GM23248 (cell line): ENCODE data around the gene BMP2. TPM values are rescaled to one million over a fixed set of nuclear protein-coding genes. Genes with fewer than 3 reads are reported as not detected.
A peak's percentile ranks its signal among the peaks of the same experiment; 100 is the strongest.

Experiments used
- DNase-seq: peaks from one replicate; pipeline ENCODE4 v3.0.0-alpha.2; 2015
- H2AFZ ChIP-seq: fragments of 200-600 bp; sonication (generic); 2 replicates; pipeline ENCODE4 v1.6.1; 2016; ENCODE audit warnings: antibody characterized with exemption
- H3F3A ChIP-seq: fragments of 200-600 bp; sonication (generic); 2 replicates; pipeline ENCODE4 v1.6.1; 2016; ENCODE audit warnings: mild to moderate bottlenecking, antibody characterized with exemption, mixed run types; ENCODE audit not compliant: insufficient read depth
- H3K27ac ChIP-seq: fragments of 200-600 bp; sonication (generic); 2 replicates; pipeline ENCODE4 v1.5.1; 2016; ENCODE audit warnings: mild to moderate bottlenecking
- H3K27me3 ChIP-seq: fragments of 200-600 bp; sonication (generic); replicated peaks from 2 replicates; pipeline ENCODE4 v1.6.1; 2016; ENCODE audit warnings: mild to moderate bottlenecking; ENCODE audit not compliant: insufficient read depth
- H3K36me3 ChIP-seq: fragments of 200-600 bp; sonication (generic); 2 replicates; pipeline ENCODE4 v1.6.1; 2016; ENCODE audit warnings: low read depth, mild to moderate bottlenecking
- H3K4me1 ChIP-seq: fragments of 200-600 bp; sonication (generic); 2 replicates; pipeline ENCODE4 v1.6.1; 2016; ENCODE audit warnings: mild to moderate bottlenecking; ENCODE audit not compliant: insufficient read depth
- H3K4me2 ChIP-seq: fragments of 200-600 bp; sonication (generic); one replicate; pipeline ENCODE4 v1.6.1; 2016; ENCODE audit warnings: mild to moderate bottlenecking; ENCODE audit not compliant: unreplicated experiment
- H3K4me3 ChIP-seq: fragments of 200-600 bp; sonication (generic); 2 replicates; pipeline ENCODE4 v1.5.1; 2016; ENCODE audit warnings: mild to moderate bottlenecking
- H3K79me2 ChIP-seq: fragments of 200-600 bp; sonication (generic); 2 replicates; pipeline ENCODE4 v1.6.1; 2016; ENCODE audit warnings: mild to moderate bottlenecking; ENCODE audit not compliant: insufficient read depth
- H3K9ac ChIP-seq: fragments of 200-600 bp; sonication (generic); 2 replicates; pipeline ENCODE4 v1.6.1; 2016; ENCODE audit warnings: mild to moderate bottlenecking
- H3K9me2 ChIP-seq: fragments of 200-600 bp; sonication (generic); 2 replicates; pipeline ENCODE4 v1.6.1; 2016; ENCODE audit warnings: mixed run types, mild to moderate bottlenecking, moderate library complexity; ENCODE audit not compliant: insufficient read depth
- H3K9me3 ChIP-seq: fragments of 200-600 bp; sonication (generic); one replicate; pipeline ENCODE4 v1.6.1; 2017; ENCODE audit warnings: low read depth
- H4K20me1 ChIP-seq: fragments of 200-600 bp; sonication (generic); 2 replicates; pipeline ENCODE4 v1.6.0; 2016; ENCODE audit not compliant: insufficient read depth
- EZH2 ChIP-seq: fragments of 200-600 bp; sonication (generic); IDR thresholded peaks from 2 replicates; pipeline ENCODE4 v1.6.1; 2018; ENCODE audit warnings: antibody characterized with exemption, mild to moderate bottlenecking; ENCODE audit not compliant: insufficient read depth, poor library complexity, severe bottlenecking
- EZH2phosphoT487 ChIP-seq: fragments of 200-600 bp; sonication (generic); IDR thresholded peaks from 2 replicates; pipeline ENCODE4 v1.6.1; 2018; ENCODE audit warnings: antibody characterized with exemption, moderate library complexity, mild to moderate bottlenecking, low read depth; ENCODE audit not compliant: insufficient read depth
- WGBS, 2 experiments: methylation state at CpG; one replicate each; pipeline ENCODE4 v1.1.6; 2015 to 2017; ENCODE audit warnings: low lambda C conversion rate in 2 of 2, low coverage in 1 of 2; ENCODE audit errors: missing lambda C conversion rate in 2 of 2; 5-methylcytosine and 5-hydroxymethylcytosine counted together
- in situ Hi-C: fragments of 300-500 bp; cut with MboI; formaldehyde crosslinking; loops from 2 replicates; pipeline ENCODE4 v1.15.0; 2020
- polyA plus RNA-seq: library from polyadenylated mRNA; unstranded; fragments of >200 nt; fragmentation: Nextera tagmentation; extraction: Ambion mirVana; gene quantifications from 2 replicates; pipeline ENCODE4 v1.2.1, GENCODE V29; 2016
- total RNA-seq: library from RNA; depleted of rRNA; stranded (reverse); fragments of >200 nt; shearing (Covaris generic); gene quantifications from 2 replicates; pipeline ENCODE4 v1.2.3, GENCODE V29; 2014

The BMP2 gene
- total and polyA plus RNA-seq, 2 experiments from 2014 or later = 0.33 to 0.76 TPM

DNA sequence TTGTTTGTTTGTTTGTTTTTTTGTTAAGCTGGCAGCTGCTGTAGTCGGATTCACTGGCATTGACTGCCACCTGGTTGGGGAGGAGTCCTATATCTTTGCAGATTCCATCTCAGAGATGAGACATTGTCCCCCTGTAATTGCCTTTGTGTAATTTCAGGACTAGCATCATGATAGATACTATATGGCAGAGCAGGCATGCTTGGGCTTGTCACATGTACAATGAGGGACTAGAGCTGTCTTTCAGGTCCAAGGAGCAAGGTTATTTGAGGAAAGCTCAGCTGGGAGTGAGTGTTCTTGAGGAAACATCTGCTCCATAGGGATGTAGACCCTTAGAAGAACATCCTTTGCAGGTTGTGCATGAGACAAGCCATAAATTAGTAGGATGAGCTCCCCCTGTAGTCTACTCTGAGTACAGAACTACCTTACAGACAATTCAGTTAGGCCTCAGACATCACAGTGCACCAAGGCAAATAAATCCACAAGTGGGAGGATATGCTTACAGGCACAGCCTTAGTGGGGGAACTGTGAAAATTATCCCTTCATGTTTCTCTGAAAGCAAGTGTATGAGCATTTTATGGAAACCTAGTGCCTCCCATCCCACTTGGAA, 62.1 kb downstream of the BMP2 start:
- Histone ChIP-seq H4K20me1 (no peaks in the 10 kb centered on the region), H3K9me2 (no peaks in the 10 kb centered on the region), H3K36me3 (no peaks in the 10 kb centered on the region), H3K27ac (no peak overlapping the region), H3K4me2 (no peak overlapping the region), H3K4me1 (no peaks in the 10 kb centered on the region), H3F3A (no peaks in the 10 kb centered on the region), H3K9ac (no peak overlapping the region), H3K4me3 (no peak overlapping the region), H3K27me3 (no peaks in the 10 kb centered on the region), H2AFZ (no peak overlapping the region), H3K79me2 (no peaks in the 10 kb centered on the region), H3K9me3 (no peaks in the 10 kb centered on the region)
- peak; percentile 22 for DNase-seq
- TF ChIP-seq EZH2 = no peak
- TF ChIP-seq EZH2phosphoT487 = no peak
- 87 to 100% methylated on average over 1 of the region's 1 CpG for WGBS, 2 experiments
- in situ Hi-C loops = loop anchor here (25.0 kb wide), 1 partner anchor 1033 kb away; no protein-coding TSS in a partner anchor
